C4-2B (cell line): ENCODE results near the gene SOX1.

Source experiments
- CTCF ChIP-seq: fragments of 450-650 bp; conservative IDR thresholded peaks from 2 replicates; pipeline ENCODE4 v1.5.1; 2017; ENCODE audit warnings: mild to moderate bottlenecking
- ZFX ChIP-seq: fragments of 450-650 bp; IDR thresholded peaks from 2 replicates; pipeline ENCODE4 v1.6.1; 2017

GRCh38 chr13:112101360-112101930, 34.5 kb downstream of the SOX1 start:
- TF ChIP-seq CTCF (no peak), ZFX (no peak)
